ENCODE results near the gene LRRFIP1. TPM values are rescaled to one million over a fixed set of nuclear protein-coding genes. Genes with fewer than 3 reads are reported as not detected.

LRRFIP1 gene
- total RNA-seq, 4 donors from 2014 or later: 98.5 to 147 (median 122) TPM

DNA sequence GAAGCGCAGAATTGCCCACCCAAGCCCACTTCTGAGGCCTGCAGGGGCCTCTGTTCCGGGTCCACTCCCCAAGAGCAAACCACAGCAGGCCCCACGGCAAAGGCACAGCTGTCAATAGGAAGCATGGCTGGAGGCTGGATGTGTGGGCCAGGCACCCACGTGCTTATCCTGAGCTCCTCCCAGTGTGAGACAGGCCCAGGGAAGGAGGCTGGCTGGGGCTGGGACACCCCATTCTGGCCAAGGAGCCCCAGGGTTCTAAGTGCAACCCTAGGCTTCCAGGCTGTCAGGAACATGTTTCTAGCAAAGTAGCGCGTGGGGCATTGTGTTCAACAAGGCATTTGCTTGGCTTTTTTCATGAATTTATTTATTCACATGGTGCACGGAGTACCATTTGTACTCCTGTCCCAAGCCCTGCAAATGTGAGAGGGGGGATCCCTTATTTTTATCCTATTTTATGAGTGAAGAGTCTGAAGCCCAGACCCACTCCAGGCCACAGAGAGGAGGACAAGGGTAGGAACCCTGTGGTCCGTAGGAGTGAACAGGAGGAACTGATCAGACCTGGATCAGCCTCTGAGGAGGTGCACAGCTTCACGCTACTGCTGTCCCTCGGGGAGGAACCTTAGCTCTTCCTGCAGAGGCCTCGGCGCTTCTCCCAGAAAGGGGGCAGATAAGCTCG lies 30.7 kb upstream of the LRRFIP1 start:
- DNase-seq: no peak
- in situ Hi-C loops (cut with MboI; ENCODE audit: low pct_ligation_motif_present in 1 of 4, low pct_unique_long_range_greater_than_20kb in 1 of 4, low sequenced_read_pairs in 3 of 4): loop anchor here in 1 of 4 donors (25.0 kb wide), 1 partner anchor 141 kb away; no protein-coding TSS in a partner anchor

DNA sequence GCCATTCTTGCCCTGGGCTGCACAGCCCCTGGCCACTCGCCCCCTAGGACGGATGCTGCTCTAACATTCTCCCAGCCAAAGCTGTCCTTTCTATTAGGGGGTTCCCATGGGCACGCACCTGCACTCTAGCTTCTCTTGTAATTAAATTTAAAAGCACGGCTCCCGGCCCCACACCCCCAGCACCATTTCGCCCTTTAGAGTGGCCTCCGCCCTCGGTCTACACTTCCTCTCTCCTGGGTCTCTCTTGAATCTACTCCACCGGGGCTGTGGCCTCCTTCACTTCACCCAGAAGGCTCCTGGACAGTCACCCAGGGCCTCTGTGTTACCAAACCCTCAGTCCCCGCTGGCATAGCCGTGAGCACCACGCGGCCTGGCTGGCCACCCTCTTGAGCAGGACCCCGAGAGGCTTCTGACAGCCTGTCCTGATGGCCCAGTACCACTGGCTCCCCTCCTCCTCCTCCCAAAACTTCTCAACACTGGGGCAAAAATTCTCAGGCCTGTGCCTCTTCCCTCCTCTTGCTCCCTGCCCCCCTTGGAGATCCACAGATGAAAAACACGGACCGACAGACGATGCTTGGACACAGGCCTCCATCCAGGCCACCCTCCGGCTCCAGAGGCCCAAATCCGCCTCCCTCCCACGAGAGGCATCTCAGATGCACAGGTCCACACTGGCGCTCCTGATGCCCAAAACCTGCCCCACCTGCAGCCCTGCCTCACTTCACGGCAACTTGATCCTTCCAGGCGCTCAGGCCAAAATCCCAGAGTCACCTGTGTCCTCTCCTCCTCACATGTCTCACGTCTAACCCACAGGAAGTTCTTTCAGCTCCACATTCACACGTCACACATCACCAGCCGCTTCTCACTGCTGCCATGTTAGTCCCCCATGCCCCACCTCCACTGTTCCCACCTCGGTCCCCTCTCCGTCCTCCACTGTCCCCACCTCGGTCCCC lies 29.9 kb upstream of the LRRFIP1 start:
- H3K4me1 ChIP-seq: peaks cover 0 to 12% (median 5%) of the 10 kb centered on the region in 4 donors
- no peaks in the 10 kb centered on the region for H3K36me3 ChIP-seq
- DNase-seq: no peak
- intact Hi-C loops (cut with DNase I; ENCODE audit: low total_unique reads): loop anchor here (10.0 kb wide), 1 partner anchor 77 kb away; no protein-coding TSS in a partner anchor
- no peaks in the 10 kb centered on the region for H3K9me3 ChIP-seq
- H3K4me3 ChIP-seq: no peak overlapping the region
- H3K27ac ChIP-seq: no peak overlapping the region
- TF ChIP-seq POLR2A (IDR thresholded peaks at IDR 0.05): no peak
- no peak for TF ChIP-seq POLR2AphosphoS5 (IDR thresholded peaks at IDR 0.05)
- H3K27me3 ChIP-seq: no peaks in the 10 kb centered on the region
- in situ Hi-C loops (cut with MboI; ENCODE audit: low pct_ligation_motif_present in 1 of 4, low pct_unique_long_range_greater_than_20kb in 1 of 4, low sequenced_read_pairs in 3 of 4): loop anchor here in 1 of 4 donors (25.0 kb wide), 1 partner anchor 140 kb away; no protein-coding TSS in a partner anchor
- 74 to 86% methylated on average over 5 to 29 of the region's 29 CpGs for WGBS, 2 donors (ENCODE audit: low coverage in 1 of 2)

More for the DNA sequence above, 30.7 kb upstream of the LRRFIP1 start:
- intact Hi-C loops (cut with DNase I; ENCODE audit: low total_unique reads): loop anchor here (10.0 kb wide), 1 partner anchor 78 kb away; no protein-coding TSS in a partner anchor
- WGBS, 2 donors (ENCODE audit: low coverage in 1 of 2): 88% methylated on average over 13 of the region's 13 CpGs; no CpG with 5 or more reads in 1 of the 2 donors
- TF ChIP-seq POLR2A (IDR thresholded peaks at IDR 0.05): no peak
- TF ChIP-seq, protein P1, sequence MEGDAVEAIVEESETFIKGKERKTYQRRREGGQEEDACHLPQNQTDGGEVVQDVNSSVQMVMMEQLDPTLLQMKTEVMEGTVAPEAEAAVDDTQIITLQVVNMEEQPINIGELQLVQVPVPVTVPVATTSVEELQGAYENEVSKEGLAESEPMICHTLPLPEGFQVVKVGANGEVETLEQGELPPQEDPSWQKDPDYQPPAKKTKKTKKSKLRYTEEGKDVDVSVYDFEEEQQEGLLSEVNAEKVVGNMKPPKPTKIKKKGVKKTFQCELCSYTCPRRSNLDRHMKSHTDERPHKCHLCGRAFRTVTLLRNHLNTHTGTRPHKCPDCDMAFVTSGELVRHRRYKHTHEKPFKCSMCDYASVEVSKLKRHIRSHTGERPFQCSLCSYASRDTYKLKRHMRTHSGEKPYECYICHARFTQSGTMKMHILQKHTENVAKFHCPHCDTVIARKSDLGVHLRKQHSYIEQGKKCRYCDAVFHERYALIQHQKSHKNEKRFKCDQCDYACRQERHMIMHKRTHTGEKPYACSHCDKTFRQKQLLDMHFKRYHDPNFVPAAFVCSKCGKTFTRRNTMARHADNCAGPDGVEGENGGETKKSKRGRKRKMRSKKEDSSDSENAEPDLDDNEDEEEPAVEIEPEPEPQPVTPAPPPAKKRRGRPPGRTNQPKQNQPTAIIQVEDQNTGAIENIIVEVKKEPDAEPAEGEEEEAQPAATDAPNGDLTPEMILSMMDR (IDR thresholded peaks at IDR 0.05): no peak
- no peak for TF ChIP-seq EP300 (IDR thresholded peaks at IDR 0.05; ENCODE audit: low read depth)
- no peak for TF ChIP-seq POLR2AphosphoS5 (IDR thresholded peaks at IDR 0.05)
- Histone ChIP-seq H3K4me1 (peaks cover 0 to 12% (median 5%) of the 10 kb centered on the region in 4 donors), H3K27ac (no peak overlapping the region), H3K4me3 (no peak overlapping the region), H3K9me3 (no peaks in the 10 kb centered on the region), H3K36me3 (no peaks in the 10 kb centered on the region), H3K27me3 (no peaks in the 10 kb centered on the region)

DNA sequence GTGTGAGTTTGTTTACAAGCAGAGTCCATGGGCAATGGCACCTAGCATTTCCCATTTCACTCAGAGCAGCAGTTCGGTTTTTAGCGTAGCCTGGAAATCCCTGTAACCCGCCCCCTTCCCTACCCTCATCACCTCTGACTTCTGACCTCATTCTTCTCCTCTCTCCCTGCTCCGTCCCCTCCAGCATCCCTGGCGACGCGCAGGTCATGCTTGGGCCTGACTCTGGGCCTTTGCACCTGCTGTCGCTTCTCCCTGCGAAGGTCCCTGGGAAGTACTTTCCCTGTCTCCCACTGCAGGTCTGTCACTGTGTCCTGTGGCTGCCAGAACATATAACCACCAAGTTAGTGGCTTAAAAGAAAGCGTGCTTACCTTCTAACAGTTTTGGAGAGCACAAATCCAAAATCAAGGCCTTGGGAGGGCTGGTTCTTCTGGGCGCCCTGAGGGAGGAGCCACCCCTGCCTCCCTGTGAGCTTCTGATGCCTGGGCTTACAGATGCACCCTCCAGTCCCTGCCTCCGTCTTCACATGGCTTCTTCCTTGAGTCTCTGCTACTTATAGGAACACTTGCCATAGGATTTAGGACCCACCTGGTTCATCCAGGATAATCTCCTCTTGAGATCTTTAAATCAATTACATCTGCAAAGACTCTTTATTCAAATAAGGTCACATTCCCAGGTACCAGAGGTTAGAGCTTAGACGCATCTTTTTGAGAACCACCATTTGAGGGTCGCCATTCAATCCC lies 28.7 kb upstream of the LRRFIP1 start:
- intact Hi-C loops (cut with DNase I; ENCODE audit: low total_unique reads): loop anchor here (10.0 kb wide), 1 partner anchor 76 kb away; no protein-coding TSS in a partner anchor
- WGBS, 2 donors (ENCODE audit: low coverage in 1 of 2): 85 to 100% methylated on average over 2 to 14 of the region's 14 CpGs

More for the DNA sequence above, 28.7 kb upstream of the LRRFIP1 start:
- H3K36me3 ChIP-seq: no peaks in the 10 kb centered on the region
- no peak overlapping the region for H3K4me3 ChIP-seq
- TF ChIP-seq POLR2A (IDR thresholded peaks at IDR 0.05): no peak
- no peak for TF ChIP-seq EP300 (IDR thresholded peaks at IDR 0.05; ENCODE audit: low read depth)
- TF ChIP-seq, protein P1 (IDR thresholded peaks at IDR 0.05): no peak
- TF ChIP-seq POLR2AphosphoS5 (IDR thresholded peaks at IDR 0.05): no peak
- peaks cover 0 to 13% (median 6%) of the 10 kb centered on the region in 4 donors for H3K4me1 ChIP-seq
- in situ Hi-C loops (cut with MboI; ENCODE audit: low pct_ligation_motif_present in 1 of 4, low pct_unique_long_range_greater_than_20kb in 1 of 4, low sequenced_read_pairs in 3 of 4): loop anchor here in 1 of 4 donors (25.0 kb wide), 1 partner anchor 139 kb away; no protein-coding TSS in a partner anchor
- no peak for DNase-seq
- H3K27ac ChIP-seq: no peak overlapping the region
- no peaks in the 10 kb centered on the region for H3K27me3 ChIP-seq
- no peaks in the 10 kb centered on the region for H3K9me3 ChIP-seq
